Adrenal gland (tissue), 12 donors: Measurements from ENCODE around the gene ACVR1. TPM values are rescaled to one million over a fixed set of nuclear protein-coding genes. Genes with fewer than 3 reads are reported as not detected.

Experiments used
- DNase-seq, 7 donors: peaks; one replicate each; pipeline ENCODE4 v3.0.0-alpha.2; 2019 to 2020
- H3K27ac ChIP-seq, 5 donors: fragments of 200-600 bp; sonication (generic) in 4 of 5; 1 replicate in 3 of 5; 2 replicates in 2 of 5; pipeline versions ENCODE4 v1.5.1 to v1.8.0; 2016 to 2020; ENCODE audit warnings: mild to moderate bottlenecking in 1 of 5
- H3K27me3 ChIP-seq: fragments of 200-600 bp; 2 replicates; pipeline ENCODE4 v1.8.0; 2021
- H3K36me3 ChIP-seq, 2 donors: fragments of 200-600 bp; replicated peaks in 1 of 2; 1 replicate in 1 of 2; 2 replicates in 1 of 2; pipeline versions ENCODE4 v1.5.1 to v1.8.0; 2018 to 2022
- H3K4me1 ChIP-seq, 2 donors: fragments of 200-600 bp; replicated peaks in 1 of 2; 1 replicate in 1 of 2; 2 replicates in 1 of 2; pipeline versions ENCODE4 v1.5.1 to v1.8.0; 2018 to 2021
- H3K4me3 ChIP-seq, 4 donors: fragments of 200-600 bp; sonication (generic) in 3 of 4; one replicate each; pipeline ENCODE4 v1.5.1; 2016 to 2018
- H3K9me3 ChIP-seq, 3 donors: fragments of 200-600 bp; sonication (generic) in 1 of 3; replicated peaks in 1 of 3; 1 replicate in 2 of 3; 2 replicates in 1 of 3; pipeline versions ENCODE4 v1.5.1 to v1.8.0; 2016 to 2021
- POLR2A ChIP-seq, 2 donors: fragments of 450-650 bp; IDR thresholded peaks; one replicate each; pipeline ENCODE4 v1.6.1; 2017; ENCODE audit warnings: antibody characterized with exemption in 2 of 2, mild to moderate bottlenecking in 2 of 2, moderate library complexity in 1 of 2
- WGBS, 4 donors: extraction: QIAGEN DNeasy Blood & Tissue Kit in 2 of 4; methylation state at CpG; one replicate each; pipeline versions ENCODE4 v1.1.5 to v1.1.7; 2013 to 2017; 5-methylcytosine and 5-hydroxymethylcytosine counted together
- intact Hi-C, 2 donors: fragments of 100-400 bp; cut with DNase I; formaldehyde crosslinking; loops; one replicate each; pipeline versions ENCODE4 v1.14.1 to v1.15.0; 2022 to 2023
- polyA plus RNA-seq, 3 donors: library from polyadenylated mRNA; stranded (reverse); fragments of 200-250 nt in 2 of 3; fragments of 350-450 nt in 1 of 3; fragmentation: Illumina TruSeq in 1 of 3; extraction: RNeasy Lipid Tissue Mini Kit (QIAGEN cat#74804) in 1 of 3; gene quantifications; one replicate each; pipeline ENCODE4 v1.2.3, GENCODE V29; 2013 to 2014
- total RNA-seq, 9 donors: library from RNA; depleted of rRNA in 4 of 9; stranded (reverse); fragments of >200 nt in 4 of 9; fragments of 120-200 nt in 1 of 9; fragmentation: NEBNext Ultra II Directional in 1 of 9; extraction: Animal tissue kit (Norgen Biotek cat#: 25700) in 1 of 9; gene quantifications; one replicate each; pipeline versions ENCODE4 v1.1.0 to v1.2.4, GENCODE V29; 2013 to 2023
- TF ChIP-seq, protein P1 (sequence below), 6 experiments: fragments of 450-650 bp in 4 of 6; fragments of 200-600 bp in 2 of 6; sonication (generic) in 1 of 6; IDR thresholded peaks; 1 replicate in 5 of 6; 2 replicates in 1 of 6; pipeline versions ENCODE4 v1.5.1 to v1.8.0; 2016 to 2021; ENCODE audit warnings: antibody characterized with exemption in 6 of 6, mild to moderate bottlenecking in 2 of 6, moderate library complexity in 1 of 6
- donor health status: healthy with polysubstance abuse.
- donor health status: Bipolar disorder and iron deficiency.
- donor health status: DM: yes; HTN: yes; CAD: no.
- donor health status: DM: no; HTN: no; CAD: no.
- donor health status: DM: no; HTN: no; CAD: no.
- donor health status: DM: yes; HTN: yes; CAD: no.

The ACVR1 gene
- total and polyA plus RNA-seq, 12 donors: 4.6 to 25.0 (median 16.0) TPM

DNA sequence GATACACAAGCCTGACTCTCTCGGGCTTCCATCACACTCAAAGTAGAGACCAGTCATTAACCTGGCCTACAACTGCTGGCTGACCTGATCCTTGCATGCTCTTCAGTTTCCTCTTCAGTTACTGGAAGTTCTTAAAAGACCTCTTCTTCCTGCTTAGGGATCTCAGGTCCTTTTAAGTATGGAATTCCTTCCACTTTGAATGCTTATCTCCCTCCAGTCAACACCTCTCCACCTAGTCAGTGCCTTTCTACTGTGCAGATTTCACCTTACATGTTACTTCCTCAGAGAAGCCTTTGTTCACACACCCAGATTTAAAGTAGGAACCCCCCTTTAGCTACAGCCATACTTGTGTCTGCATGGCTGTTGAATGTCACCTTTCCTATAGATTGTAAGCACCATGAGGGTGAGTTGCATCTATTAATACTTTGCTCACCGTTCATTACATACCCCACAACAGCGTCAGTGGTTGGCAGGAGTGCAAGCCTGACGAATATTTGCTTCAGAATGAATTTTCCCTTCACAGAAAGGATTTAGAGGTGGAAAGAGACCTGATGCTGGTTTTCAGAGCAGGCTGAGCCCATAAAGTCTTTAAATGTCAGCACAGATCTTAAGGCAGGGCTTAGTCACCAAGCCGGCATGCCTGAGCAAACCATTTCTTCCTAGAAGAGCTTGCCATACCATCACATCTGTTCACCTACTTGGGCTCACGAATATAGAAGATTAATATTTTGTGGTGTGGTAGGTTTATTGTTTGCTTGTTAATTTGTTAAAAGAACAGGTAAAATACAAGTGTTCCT, 90.1 kb downstream of the ACVR1 start:
- H3K27ac ChIP-seq: no peak overlapping the region
- no peak overlapping the region for H3K4me3 ChIP-seq
- TF ChIP-seq, protein P1, sequence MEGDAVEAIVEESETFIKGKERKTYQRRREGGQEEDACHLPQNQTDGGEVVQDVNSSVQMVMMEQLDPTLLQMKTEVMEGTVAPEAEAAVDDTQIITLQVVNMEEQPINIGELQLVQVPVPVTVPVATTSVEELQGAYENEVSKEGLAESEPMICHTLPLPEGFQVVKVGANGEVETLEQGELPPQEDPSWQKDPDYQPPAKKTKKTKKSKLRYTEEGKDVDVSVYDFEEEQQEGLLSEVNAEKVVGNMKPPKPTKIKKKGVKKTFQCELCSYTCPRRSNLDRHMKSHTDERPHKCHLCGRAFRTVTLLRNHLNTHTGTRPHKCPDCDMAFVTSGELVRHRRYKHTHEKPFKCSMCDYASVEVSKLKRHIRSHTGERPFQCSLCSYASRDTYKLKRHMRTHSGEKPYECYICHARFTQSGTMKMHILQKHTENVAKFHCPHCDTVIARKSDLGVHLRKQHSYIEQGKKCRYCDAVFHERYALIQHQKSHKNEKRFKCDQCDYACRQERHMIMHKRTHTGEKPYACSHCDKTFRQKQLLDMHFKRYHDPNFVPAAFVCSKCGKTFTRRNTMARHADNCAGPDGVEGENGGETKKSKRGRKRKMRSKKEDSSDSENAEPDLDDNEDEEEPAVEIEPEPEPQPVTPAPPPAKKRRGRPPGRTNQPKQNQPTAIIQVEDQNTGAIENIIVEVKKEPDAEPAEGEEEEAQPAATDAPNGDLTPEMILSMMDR (IDR thresholded peaks at IDR 0.05): no peak
- no peak for TF ChIP-seq POLR2A (IDR thresholded peaks at IDR 0.05)
- no peak for DNase-seq
- intact Hi-C loops: loop anchor here (10.0 kb wide), 1 partner anchor 89 kb away; the partner anchor contains the start of gene ACVR1 (in 2 of the 2)
- peaks cover 0 to 18% of the 10 kb centered on the region in 2 donors for H3K4me1 ChIP-seq
- no peaks in the 10 kb centered on the region for H3K9me3 ChIP-seq
- H3K27me3 ChIP-seq: no peaks in the 10 kb centered on the region
- 95 to 97% (median 96%) methylated on average over 6 of the region's 6 CpGs for WGBS, 4 donors
- no peaks in the 10 kb centered on the region for H3K36me3 ChIP-seq

DNA sequence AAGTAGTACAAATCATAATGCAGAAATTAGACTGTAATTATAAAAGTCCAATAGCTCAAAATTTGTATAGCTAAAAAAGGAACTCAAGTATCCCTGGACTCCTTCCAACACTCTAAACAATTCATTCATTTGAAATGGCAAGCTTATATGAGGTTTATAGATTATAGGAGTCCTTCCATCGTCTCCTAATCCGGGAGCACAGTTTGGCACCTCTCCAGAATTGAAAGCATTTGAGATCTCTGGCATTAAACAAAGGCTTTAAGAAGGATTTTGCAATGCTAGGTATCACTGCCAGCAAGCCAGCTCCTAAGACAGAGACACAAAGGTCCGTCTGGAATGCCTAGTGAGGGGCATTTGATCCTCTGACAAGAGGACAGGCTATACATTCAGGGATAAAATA, 90.9 kb downstream of the ACVR1 start:
- Histone ChIP-seq H3K27me3 (no peaks in the 10 kb centered on the region), H3K4me1 (peaks cover 0 to 18% of the 10 kb centered on the region in 2 donors), H3K36me3 (peaks cover 0 to under 1% of the 10 kb centered on the region in 2 donors), H3K9me3 (no peaks in the 10 kb centered on the region), H3K4me3 (no peak overlapping the region), H3K27ac (no peak overlapping the region)
- TF ChIP-seq, protein P1 (IDR thresholded peaks at IDR 0.05): no peak
- no peak for TF ChIP-seq POLR2A (IDR thresholded peaks at IDR 0.05)
- WGBS, 4 donors: 24 to 34% (median 28%) methylated on average over 3 of the region's 3 CpGs
- peak in 2 of 7 donors; percentile 30 to 38 for DNase-seq
- intact Hi-C loops: loop anchor here (10.0 kb wide), 1 partner anchor 90 kb away; the partner anchor contains the start of gene ACVR1 (in 2 of the 2)

DNA sequence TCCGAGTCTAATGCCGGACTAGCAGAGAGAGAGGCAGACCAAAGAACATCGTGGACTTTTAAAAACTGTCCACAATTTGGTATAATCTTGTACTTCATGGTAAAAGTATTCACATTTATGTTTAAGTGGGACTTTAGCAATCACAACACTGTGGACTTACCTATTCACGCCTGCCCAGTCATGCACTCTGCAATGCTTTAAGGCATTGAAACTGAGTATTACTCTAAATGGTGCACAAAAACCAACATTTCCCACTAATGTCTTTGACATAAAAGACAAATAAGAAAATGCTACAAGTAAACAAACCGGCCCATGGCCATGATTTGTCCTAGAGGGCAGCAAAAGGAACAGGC, 91.3 kb downstream of the ACVR1 start:
- Histone ChIP-seq H3K27me3 (no peaks in the 10 kb centered on the region), H3K36me3 (peaks cover 0 to 5% of the 10 kb centered on the region in 2 donors), H3K4me1 (peaks cover 0 to 18% of the 10 kb centered on the region in 2 donors), H3K4me3 (no peak overlapping the region), H3K9me3 (no peaks in the 10 kb centered on the region), H3K27ac (no peak overlapping the region)
- no peak for TF ChIP-seq POLR2A (IDR thresholded peaks at IDR 0.05)
- TF ChIP-seq, protein P1 (IDR thresholded peaks at IDR 0.05): no peak
- 83 to 88% (median 86%) methylated on average over 5 of the region's 5 CpGs for WGBS, 4 donors
- DNase-seq: no peak
- intact Hi-C loops: loop anchor here (10.0 kb wide), 1 partner anchor 90 kb away; the partner anchor contains the start of gene ACVR1 (in 2 of the 2)

DNA sequence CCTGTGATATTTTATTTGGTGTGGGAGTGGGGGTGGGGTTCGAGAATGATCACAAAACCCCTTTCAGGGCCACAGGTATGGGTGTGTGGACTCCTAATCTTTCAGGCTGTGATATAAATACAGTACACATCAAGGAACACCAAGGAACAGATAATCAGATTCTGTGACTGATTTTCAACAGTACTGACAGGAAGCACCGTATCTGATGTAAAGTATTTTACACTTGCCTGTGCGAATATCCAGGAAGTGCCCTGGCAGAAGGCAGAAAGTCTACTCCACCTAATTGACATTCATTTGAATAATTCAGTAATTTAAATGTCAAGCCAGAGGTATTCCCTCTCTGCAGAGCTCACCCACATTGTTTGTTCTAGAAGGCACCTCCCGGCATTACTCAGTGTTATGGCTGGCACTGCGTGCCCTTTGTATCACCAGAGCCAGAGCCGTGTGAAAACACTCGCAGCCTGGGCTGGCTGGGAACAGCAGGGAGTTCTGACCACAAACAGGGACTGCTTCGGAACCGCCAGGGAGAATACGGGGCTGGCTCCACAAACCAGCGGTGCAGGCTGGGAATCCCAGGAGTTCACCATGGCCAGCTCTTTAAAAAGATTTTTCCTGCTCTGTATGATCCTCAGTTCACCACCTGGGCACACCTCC, 91.8 kb downstream of the ACVR1 start:
- DNase-seq: no peak
- Histone ChIP-seq H3K27me3 (no peaks in the 10 kb centered on the region), H3K4me3 (no peak overlapping the region), H3K27ac (no peak overlapping the region), H3K4me1 (peaks cover 0 to 16% of the 10 kb centered on the region in 2 donors), H3K36me3 (peaks cover 0 to 8% of the 10 kb centered on the region in 2 donors), H3K9me3 (no peaks in the 10 kb centered on the region)
- TF ChIP-seq, protein P1 (IDR thresholded peaks at IDR 0.05): no peak
- no peak for TF ChIP-seq POLR2A (IDR thresholded peaks at IDR 0.05)
- 85 to 91% (median 88%) methylated on average over 6 to 11 of the region's 11 CpGs for WGBS, 4 donors
- intact Hi-C loops: loop anchor here (10.0 kb wide), 1 partner anchor 91 kb away; the partner anchor contains the start of gene ACVR1 (in 2 of the 2)
